A549 (cell line): ENCODE data around the gene EDNRA.

Source experiments
- BHLHE40 ChIP-seq: IDR thresholded peaks from 2 replicates; pipeline ENCODE4 v1.6.1; 2012; ENCODE audit warnings: low read depth, low read length, inconsistent platforms
- CBX2 ChIP-seq: fragments of 200-600 bp; sonication (generic); IDR thresholded peaks from 2 replicates; pipeline ENCODE4 v1.6.1; 2016; ENCODE audit warnings: low read depth, mild to moderate bottlenecking, borderline replicate concordance
- CEBPB ChIP-seq, 2 experiments: fragments of >200 bp in 1 of 2; sonication (Bioruptor Twin) in 1 of 2; formaldehyde crosslinking in 1 of 2; IDR thresholded peaks; 2 replicates each; pipeline ENCODE4 v1.6.1; 2012 to 2016
- PHF8 ChIP-seq: fragments of 200-600 bp; sonication (generic); IDR thresholded peaks from 2 replicates; pipeline ENCODE4 v1.6.1; 2016; ENCODE audit warnings: low read depth, mild to moderate bottlenecking, antibody characterized with exemption, moderate library complexity, borderline replicate concordance
- POLR2A ChIP-seq: IDR thresholded peaks from 2 replicates; pipeline ENCODE4 v1.6.1; 2012; ENCODE audit warnings: mild to moderate bottlenecking, low read length
- RFX5 ChIP-seq: fragments of 450-650 bp; IDR thresholded peaks from 2 replicates; pipeline ENCODE4 v1.7.1; 2014; ENCODE audit warnings: antibody characterized with exemption, mild to moderate bottlenecking, moderate library complexity
- ZFP36 ChIP-seq: fragments of 450-650 bp; IDR thresholded peaks from 2 replicates; pipeline ENCODE4 v1.6.1; 2014; ENCODE audit warnings: borderline replicate concordance; ENCODE audit not compliant: partially characterized antibody
- ZSCAN20 ChIP-seq: fragments of 250-450 bp; sonication (Bioruptor Pico); IDR thresholded peaks from 2 replicates; pipeline ENCODE4 v1.8.0; 2022; ENCODE audit warnings: mild to moderate bottlenecking, moderate library complexity
- TF ChIP-seq, protein P1 (sequence below): fragments of >200 bp; sonication (Bioruptor Twin); formaldehyde crosslinking; IDR thresholded peaks from 3 replicates; pipeline ENCODE4 v1.5.1; 2016
- TF ChIP-seq, protein P2 (sequence below): fragments of 450-650 bp; IDR thresholded peaks from 2 replicates; pipeline ENCODE4 v1.6.1; 2014; ENCODE audit warnings: antibody characterized with exemption
- TF ChIP-seq, protein P3 (sequence below): fragments of 200-600 bp; sonication (generic); IDR thresholded peaks from 2 replicates; pipeline ENCODE4 v1.6.1; 2016; ENCODE audit warnings: antibody characterized with exemption, mild to moderate bottlenecking, moderate library complexity
- TF ChIP-seq, protein P4 (sequence below): fragments of >200 bp; sonication (Bioruptor Twin); formaldehyde crosslinking; IDR thresholded peaks from 3 replicates; pipeline ENCODE4 v1.6.1; 2016

DNA sequence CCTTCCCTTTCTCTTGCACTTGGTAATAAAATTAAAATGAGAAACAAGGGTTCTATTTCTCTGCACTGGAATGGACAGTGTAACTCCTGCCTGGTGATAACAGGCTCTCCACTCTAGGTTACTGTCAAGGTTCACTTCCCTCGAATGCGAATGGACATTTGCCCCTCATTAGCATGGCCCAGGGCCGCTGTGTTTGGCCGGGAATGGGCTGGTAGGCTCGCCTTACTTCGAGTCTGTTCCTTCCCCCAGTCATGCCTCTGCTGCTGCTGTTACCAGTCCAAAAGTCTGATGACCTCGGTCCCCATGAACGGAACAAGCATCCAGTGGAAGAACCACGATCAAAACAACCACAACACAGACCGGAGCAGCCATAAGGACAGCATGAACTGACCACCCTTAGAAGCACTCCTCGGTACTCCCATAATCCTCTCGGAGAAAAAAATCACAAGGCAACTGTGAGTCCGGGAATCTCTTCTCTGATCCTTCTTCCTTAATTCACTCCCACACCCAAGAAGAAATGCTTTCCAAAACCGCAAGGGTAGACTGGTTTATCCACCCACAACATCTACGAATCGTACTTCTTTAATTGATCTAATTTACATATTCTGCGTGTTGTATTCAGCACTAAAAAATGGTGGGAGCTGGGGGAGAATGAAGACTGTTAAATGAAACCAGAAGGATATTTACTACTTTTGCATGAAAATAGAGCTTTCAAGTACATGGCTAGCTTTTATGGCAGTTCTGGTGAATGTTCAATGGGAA lies 61.5 kb downstream of the EDNRA start:
- no peak for TF ChIP-seq ZSCAN20 (CRISPR knock-in tag)
- TF ChIP-seq, protein P1, sequence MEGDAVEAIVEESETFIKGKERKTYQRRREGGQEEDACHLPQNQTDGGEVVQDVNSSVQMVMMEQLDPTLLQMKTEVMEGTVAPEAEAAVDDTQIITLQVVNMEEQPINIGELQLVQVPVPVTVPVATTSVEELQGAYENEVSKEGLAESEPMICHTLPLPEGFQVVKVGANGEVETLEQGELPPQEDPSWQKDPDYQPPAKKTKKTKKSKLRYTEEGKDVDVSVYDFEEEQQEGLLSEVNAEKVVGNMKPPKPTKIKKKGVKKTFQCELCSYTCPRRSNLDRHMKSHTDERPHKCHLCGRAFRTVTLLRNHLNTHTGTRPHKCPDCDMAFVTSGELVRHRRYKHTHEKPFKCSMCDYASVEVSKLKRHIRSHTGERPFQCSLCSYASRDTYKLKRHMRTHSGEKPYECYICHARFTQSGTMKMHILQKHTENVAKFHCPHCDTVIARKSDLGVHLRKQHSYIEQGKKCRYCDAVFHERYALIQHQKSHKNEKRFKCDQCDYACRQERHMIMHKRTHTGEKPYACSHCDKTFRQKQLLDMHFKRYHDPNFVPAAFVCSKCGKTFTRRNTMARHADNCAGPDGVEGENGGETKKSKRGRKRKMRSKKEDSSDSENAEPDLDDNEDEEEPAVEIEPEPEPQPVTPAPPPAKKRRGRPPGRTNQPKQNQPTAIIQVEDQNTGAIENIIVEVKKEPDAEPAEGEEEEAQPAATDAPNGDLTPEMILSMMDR, result no peak
- TF ChIP-seq POLR2A, result no peak
- no peak for TF ChIP-seq BHLHE40
- TF ChIP-seq RFX5, result no peak
- TF ChIP-seq, protein P2, sequence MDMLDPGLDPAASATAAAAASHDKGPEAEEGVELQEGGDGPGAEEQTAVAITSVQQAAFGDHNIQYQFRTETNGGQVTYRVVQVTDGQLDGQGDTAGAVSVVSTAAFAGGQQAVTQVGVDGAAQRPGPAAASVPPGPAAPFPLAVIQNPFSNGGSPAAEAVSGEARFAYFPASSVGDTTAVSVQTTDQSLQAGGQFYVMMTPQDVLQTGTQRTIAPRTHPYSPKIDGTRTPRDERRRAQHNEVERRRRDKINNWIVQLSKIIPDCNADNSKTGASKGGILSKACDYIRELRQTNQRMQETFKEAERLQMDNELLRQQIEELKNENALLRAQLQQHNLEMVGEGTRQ, result no peak
- TF ChIP-seq, protein P3, sequence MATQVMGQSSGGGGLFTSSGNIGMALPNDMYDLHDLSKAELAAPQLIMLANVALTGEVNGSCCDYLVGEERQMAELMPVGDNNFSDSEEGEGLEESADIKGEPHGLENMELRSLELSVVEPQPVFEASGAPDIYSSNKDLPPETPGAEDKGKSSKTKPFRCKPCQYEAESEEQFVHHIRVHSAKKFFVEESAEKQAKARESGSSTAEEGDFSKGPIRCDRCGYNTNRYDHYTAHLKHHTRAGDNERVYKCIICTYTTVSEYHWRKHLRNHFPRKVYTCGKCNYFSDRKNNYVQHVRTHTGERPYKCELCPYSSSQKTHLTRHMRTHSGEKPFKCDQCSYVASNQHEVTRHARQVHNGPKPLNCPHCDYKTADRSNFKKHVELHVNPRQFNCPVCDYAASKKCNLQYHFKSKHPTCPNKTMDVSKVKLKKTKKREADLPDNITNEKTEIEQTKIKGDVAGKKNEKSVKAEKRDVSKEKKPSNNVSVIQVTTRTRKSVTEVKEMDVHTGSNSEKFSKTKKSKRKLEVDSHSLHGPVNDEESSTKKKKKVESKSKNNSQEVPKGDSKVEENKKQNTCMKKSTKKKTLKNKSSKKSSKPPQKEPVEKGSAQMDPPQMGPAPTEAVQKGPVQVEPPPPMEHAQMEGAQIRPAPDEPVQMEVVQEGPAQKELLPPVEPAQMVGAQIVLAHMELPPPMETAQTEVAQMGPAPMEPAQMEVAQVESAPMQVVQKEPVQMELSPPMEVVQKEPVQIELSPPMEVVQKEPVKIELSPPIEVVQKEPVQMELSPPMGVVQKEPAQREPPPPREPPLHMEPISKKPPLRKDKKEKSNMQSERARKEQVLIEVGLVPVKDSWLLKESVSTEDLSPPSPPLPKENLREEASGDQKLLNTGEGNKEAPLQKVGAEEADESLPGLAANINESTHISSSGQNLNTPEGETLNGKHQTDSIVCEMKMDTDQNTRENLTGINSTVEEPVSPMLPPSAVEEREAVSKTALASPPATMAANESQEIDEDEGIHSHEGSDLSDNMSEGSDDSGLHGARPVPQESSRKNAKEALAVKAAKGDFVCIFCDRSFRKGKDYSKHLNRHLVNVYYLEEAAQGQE, result no peak
- no peak for TF ChIP-seq CBX2
- TF ChIP-seq, protein P4, sequence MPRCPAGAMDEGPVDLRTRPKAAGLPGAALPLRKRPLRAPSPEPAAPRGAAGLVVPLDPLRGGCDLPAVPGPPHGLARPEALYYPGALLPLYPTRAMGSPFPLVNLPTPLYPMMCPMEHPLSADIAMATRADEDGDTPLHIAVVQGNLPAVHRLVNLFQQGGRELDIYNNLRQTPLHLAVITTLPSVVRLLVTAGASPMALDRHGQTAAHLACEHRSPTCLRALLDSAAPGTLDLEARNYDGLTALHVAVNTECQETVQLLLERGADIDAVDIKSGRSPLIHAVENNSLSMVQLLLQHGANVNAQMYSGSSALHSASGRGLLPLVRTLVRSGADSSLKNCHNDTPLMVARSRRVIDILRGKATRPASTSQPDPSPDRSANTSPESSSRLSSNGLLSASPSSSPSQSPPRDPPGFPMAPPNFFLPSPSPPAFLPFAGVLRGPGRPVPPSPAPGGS, result no peak
- no peak for TF ChIP-seq CEBPB (IDR thresholded peaks at IDR 0.05)
- TF ChIP-seq ZFP36, result no peak
- no peak for TF ChIP-seq PHF8
